CD4-positive, alpha-beta T cell treated with Interleukin-17A for 4 hours (primary cell): Measurements from ENCODE around the gene CDK5R2.

Experiments
- DNase-seq: peaks from one replicate; pipeline ENCODE4 v3.0.0-alpha.2; 2020; ENCODE audit warnings: mixed read lengths

Gene CDK5R2

DNA sequence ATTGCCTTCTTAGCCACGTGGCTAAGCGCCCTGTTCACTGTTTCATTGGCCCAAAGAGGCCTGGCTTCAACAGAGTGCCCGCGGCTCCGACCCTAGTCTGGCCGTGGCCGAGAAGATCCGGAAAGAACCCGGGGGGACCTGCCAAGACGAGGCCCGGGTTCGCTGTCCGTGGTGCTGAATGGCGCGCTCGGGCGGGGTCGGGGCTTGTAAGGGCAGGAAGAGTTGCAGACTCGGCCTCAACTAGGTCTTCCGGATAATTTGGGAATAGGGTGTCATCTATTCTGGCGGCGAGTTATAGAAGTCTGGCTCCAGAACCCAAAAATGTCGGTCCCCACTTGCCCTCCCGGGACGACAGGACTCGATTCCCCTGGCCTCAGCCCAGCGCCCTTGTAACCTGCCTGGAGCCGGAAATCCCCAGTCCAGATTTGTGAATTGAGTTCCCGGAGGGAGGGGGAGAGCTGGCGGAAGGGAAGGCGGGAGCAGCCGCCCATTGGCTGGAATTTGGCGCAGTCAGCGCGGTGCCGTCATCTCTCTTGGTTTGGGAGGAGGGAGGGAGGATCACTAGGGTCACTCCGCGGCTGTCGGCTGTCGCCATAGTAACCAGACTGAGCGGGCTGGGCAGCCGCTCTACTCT, 3.5 kb downstream of the CDK5R2 start:
- peak; percentile 63 for DNase-seq

DNA sequence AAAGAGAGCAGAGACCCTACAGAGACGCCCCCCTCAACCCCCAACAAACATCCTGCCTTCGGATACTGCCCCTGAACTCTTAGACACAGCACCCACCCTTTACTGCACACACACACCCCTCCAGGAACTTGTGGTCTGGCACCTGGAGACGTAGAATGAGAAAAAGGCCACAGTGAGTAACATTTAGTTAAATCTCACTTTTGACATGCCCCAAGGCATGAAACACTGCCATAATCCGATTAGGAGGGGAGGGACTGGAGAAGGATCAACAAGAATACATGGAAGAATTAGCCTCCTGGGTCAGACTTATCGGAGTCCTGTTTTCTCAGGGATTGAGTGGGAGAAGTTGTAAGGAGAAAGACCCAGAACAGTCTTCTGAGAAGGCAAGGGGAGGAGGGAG, 4.1 kb downstream of the CDK5R2 start:
- no peak for DNase-seq

DNA sequence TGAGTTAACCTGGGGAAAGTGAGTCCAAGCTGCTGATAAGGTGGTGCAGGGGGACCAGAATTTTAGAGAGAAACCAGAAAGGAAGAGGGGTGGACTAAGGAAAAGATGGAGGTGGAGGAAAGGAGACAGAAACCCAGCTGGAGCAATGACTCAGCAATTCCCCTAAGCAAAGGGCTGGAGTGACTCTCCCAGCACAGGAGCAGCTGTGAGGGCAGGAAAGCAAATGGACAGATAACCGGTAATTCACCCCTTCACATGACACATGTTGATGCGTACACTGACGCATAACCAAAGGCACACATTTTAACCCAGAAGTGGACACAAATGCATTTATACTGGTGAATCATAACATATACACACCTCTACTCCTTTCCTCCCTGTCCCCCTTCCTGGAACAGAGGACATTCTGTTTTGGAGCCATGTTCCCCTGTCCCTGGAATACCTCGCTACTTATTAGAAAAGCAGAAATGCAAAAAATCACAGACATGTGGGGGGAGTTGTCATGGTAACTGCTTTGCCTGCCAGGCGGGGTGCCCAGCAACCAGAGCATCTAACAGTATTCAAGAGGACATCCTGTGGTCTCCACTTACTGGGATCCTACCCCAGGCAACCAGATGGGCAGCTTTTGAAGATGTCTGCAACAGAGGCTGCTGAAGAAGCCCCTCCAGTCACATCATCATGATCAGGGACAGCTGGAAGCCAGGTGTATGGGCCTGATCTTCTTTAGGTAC, 4.7 kb downstream of the CDK5R2 start:
- no peak for DNase-seq

DNA sequence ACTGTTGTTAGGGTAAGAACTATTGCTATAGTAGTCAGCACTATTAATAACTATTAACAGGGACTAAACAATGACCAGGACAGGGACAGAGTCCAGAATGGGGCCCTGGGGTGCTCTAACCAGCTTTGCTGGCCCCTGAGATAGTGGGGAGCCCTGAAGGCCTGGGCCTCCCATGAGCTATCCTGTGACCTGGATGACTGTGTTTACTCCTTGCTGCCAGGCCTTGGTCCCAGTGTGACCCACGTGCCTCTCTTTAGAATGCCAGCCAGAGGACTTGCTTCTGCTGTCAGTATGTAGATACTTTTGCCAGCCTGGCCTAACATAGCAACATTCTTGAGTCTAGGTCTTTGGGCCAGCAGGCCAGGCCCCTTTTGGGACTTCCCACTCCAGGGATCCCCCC, 11.4 kb downstream of the CDK5R2 start:
- DNase-seq = no peak

DNA sequence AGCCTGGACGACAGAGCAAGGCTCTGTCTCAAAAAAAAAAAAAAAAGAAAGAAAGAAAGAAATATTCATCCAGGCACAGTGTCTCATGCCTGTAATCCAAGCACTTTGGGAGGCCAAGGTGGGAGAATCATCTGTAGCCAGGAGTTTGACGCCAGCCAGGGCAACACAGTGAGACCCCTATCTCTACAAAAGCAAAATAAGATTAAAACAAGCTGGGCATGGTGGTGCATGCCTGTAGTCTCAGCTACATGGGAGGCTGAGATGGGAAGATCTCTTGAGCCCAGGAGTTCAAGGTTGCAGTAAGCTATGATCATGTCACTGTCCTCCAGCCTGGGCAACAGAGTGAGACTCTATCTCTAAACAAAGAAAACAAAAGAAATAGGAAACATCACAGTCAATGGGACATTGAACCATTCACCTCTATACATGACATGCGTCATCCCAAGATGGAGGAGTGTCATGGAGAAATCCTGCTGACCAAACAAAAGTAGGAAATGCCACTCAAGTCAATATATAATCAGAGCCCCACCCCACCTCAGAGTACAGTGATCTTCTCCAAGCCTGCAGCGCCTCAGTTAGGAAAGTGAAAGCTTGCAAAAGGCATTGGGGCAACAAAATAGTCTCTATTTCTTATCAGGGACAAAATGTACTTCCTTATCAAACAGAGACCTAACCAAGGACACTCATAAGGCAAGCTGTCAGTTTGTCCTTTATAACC, 15.8 kb downstream of the CDK5R2 start:
- no peak for DNase-seq

DNA sequence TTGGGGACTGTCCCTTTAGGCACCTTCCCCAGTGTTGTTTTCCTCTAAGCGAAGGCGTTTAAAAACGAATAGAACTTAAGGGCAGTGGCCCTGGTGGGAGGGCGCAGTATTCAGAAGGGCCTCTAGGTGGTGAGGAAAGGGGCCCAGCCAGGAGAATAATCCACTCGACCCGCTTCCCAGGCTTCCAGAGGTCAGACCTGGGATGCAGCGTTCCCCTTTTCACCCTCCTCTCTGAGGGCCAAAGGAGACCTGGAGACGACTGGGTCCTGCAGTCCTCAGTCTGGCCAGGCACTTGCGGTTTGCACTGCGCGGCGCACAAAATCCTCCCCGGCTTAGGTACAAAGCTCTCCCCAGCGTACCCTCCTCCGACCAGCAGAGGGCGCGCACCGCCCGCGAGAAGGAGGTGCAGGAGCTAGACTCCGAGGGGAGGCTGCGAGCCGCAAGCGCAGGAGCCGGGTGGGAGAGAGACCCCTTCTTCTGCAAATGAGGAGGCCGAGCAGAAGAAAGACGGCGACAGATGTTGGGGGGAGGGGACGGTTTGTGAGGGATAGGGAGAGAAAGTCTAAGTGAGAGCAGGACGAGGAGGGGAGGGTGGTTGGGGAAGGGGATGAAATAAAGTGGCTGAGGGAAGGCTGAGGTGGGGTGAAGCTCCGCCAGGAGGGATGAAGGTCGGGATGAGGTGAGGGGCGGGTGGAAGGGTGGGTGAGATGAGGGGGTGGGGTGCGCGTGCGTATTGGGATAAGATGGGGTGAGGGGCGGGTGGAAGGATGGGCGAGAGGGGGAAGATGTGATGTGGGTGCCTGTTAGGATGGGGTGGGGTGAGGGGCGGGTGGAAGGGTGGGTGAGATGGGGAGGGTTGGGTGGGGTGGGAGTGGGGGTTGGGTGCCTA, 20.6 kb downstream of the CDK5R2 start:
- peak; percentile 85 for DNase-seq

DNA sequence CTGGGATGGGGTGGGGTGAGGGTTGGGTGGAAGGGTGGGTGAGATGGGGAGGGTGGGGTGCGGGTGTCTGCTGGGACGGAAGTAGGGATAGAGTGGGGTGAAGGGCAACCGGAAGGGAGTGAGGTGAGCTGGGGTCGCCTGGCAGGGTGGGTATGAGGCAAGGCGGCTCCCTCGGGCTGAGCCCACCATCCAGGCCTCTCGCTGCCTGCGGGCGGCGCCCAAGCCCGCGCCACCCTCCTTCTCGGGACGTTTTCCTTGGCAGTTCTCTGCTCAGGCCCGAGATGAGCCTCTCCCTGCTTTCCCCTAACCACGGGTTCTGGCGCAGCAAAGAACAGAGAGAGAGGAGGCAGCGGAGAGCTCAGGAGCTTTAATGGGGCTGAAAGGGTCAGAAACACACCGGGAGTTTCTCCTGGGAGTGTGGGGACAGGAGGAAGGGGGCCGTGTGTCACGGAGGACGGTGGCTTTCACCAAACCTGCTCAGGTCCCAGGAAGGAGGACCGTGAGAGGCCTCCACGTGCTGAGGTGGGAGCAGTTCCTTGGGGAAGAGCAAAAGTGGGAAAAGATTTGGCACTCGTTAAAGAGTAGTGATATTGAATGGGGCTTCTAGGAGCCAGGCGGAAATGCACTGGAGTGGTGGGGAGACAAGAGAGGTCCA, 21.4 kb downstream of the CDK5R2 start:
- no peak for DNase-seq

DNA sequence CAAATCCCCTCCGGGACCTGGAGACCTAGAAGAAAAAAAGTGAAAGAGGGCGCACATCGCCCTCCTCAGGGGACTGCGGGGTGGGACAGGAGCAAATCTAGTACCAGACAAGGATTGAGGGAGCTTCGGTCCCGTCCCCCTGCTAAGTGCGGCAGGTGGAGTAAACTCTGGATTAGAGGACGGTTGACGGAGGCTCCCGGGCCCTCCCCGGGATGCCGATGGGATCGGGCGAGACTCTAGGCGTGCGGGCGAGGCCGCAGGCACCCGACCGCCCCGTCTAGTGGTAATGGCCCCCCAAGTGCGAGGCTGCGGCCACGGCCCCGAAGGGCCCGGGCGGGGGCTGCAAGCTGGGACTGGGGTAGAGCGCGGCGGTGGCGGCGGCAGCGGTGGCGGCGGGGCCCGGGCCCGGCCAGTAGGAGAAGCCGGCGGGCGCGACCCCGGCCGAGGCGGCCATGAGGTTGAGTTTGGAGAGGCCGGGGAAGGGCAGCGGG, 22.0 kb downstream of the CDK5R2 start:
- no peak for DNase-seq

DNA sequence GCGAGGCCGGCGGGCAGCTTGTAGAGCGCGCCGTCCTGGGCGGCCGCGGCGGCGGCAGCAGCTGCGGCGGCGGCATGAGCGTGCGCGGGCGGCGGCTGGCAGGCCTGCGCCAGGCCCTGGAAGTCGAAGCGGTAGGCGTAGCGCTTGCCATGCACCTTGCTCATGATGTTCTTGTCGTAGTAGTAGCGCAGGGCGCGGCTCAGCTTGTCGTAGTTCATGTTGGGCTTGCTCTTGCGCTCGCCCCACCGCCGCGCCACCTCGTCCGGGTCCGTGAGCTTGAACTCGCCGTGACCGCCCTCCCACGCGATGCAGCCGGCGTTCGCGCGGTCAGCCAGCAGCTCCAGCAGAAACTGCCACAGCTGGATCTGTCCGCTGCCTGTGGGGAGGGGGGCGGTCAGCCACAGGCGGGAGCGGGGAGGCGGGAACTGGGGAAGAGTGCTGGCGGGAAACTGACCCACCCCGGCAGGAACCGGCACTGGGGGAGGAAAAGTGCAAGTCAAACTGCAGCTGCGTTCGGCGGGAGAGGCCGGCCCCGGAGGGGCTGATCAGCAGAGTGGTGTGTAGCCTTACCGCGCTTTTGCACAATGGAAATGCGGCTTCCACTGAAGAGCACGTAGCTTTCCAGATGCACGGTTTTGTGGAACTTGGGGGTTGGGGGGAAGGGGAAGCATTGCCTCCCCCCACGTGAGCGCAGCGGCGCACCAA, 22.6 kb downstream of the CDK5R2 start:
- peak; percentile 28 for DNase-seq

DNA sequence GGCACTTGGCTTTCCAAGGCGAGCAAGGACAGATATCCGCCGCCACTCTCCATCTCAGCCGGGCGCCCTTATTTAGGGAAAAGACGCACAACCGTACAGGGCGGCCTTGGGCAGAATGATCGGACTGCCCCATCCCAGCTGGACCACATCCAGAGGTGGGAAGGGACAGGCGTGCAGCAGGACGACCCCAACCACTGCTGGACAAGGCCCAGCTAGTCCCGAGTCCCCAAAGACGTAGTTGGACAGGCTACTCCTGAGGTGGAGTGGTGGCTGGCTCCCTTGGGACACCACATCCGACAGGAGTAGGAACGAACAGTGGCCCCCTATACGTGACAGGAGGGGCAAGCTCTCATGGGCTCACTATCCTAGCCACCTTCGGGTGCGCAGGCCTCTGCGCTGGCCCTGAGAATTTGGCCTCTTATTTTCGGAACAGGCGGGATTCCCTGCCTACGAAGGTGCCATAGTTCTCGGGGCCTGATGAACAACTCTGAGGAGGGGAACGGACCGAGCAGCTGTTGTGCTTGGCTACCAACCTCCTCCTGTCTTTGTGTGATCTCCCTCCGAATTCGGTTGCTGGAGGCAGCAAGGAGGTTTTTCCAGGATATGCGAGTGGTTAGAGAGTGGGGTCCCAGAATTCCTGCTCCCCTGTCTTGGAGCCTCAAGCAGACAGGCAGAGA, 23.3 kb downstream of the CDK5R2 start:
- no peak for DNase-seq

DNA sequence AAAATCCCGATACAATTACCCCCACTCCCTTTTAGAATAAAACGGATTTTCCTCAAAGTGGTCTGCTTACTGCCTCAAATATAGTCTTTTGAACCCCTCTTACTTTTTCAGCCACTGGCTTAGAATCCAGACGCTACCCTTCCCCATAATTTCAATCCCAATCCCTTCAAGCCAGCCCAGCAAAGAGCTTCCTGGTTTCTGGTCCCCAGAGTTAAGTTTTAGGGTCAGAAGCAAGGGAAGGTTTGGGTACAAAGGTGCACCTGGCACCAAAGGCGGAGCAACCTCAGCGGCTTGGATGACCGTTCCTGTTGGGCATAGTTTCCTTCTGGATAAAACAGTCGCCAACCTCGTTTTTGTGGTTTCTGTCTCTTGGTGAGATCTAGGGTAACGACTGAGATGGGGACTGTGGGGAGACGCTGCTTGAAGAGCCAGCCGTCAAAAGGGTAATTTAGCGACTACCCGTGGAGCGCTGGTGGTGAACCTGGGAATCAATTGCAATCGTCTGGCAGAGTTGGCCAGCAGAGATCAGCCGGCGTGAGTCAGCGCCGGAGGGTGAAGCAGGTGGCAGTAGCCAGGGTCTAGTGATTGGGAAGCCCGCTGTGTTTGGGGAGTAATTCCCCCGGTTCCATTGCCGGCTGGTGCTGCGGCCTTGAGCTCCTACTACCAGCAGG, 23.9 kb downstream of the CDK5R2 start:
- DNase-seq = no peak

DNA sequence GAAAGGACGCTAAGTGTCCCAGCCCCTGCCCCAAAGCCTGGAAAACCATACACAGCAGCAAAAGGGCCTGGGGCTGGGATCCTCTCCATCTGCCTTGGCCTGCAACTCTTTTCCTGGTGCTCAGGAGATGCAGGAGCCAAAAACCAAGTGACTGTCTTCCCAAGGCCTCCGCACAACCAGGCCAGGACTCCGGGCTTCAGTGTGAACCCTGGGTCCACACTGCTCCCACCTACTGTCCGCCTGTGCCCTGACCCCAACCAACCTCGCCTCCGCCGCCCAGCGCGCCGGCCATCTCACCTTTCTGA, 24.4 kb downstream of the CDK5R2 start:
- no peak for DNase-seq

DNA sequence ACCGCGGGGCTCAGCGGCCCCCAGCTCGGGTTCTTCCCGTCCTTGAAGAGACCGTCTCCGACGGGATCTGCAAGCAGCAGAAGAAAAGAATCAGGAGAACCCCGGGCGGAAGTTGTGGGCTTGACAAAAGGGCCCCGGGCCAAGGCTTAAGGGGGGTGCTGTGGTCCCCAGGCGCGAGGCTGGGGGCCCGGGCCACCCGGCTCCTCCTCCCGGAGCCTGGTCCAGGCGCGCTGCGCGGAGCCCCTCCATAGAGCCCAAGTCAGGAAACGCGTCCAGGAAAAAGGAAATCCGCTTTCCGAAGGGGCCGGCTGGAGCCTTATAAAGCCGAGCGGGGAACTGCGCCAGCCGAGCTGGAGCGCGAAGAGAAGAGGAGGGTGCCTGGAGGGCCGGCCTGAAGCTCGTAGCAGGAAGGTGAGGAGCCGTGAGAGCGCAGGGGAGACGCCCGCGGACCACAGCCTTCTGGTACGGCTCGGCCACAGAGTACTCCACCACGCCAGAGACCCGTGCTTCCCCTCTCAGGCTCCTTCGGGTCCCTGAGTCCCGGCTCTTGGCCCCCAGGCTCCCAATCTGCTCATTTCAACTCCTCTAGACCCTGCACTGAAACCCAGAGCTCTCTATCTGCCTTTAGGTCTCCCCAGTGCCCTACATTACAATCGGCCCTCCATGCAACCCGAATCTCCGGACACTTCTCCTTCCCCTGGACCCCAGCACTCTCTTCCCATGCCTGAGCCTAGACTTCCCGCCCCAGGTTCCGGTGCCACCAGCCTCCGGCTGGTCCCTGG, 25.0 kb downstream of the CDK5R2 start:
- DNase-seq = no peak

DNA sequence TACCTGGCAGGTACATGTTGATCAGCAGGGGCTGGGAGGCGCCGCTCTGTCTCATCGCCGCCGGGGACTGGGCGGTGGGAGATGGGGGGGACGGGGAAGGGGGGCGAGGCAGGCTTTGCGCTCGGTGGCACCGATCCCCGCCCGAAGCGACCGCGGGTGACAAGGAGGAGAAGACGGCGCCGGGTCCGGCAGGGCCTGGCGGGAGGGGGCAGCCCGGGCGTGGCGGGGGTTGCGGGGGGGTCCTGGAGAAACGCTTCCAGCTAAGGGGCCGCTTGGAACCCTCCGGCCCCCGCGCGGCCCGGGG, 25.5 kb downstream of the CDK5R2 start, which contains the start of gene FEV:
Gene FEV (minus strand): TSS at position 164 of the 304 bp plus-strand sequence. CDS start 109 bp downstream, at position 55.
- no peak for DNase-seq

DNA sequence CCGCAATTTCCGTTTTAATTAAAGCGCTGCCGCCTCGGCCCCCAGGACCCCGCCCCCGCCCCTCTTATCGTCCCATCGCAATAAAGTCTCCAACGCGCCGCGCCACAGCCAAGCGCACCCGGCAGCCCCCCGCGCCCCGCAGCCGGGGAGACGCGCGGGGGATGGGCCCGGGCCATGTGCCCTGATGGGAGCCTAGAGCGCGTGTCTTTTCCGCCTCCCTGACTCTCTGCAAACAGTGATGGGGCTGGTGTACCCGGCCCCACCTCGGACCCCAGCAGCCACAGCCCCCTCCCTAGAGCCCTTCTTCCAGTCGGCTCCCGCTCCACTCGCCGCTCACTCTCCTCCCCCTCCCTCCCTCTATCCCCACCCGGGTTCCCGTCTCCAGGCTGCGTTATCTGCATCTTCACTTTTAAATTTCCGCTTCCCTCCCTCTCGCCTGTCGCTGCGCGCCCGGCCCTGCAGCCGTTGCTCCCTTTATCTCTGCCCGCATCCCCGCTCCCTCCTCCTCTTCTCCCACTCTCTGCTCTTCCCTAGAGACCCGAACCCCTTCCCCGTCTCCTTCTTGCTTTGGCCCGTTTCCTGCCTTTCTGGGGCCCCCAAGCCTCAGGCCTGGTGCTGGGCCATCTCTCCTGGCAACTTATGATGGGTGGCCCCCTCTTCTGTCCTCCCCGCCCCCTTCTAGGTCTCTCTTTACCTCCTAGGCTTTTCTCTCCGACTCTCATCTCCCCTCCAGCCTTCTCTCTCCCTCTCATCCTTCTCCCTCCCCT, 26.0 kb downstream of the CDK5R2 start:
- DNase-seq = no peak

DNA sequence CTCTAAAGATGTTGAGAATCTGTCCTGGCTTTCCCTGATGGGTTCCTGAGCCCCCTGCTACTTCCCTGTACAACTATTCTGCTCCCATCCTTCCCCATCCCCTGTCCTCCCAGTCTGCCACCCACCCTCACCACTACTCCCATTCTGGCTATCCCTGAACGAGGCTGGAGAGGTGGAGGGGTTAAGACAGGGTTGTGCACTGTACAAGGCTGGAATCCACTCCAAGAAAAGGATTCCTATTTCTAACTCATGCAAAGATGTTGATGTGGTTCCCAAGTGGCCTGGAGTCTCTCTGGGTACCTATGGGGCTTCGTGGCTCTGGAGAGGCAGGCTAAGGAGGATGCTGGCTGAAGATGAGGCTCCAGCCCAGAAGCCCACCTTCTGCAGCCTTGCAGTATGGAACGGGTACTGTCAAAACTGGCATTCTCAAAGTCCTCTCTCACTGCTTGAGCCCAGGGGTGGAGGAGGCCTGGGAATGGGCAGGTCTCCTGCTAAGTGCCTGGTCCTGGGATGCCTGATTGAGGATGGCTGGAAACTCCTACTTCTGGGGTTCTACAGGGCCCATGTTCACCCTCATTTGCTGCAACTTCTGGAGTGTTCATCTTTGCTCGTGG, 26.8 kb downstream of the CDK5R2 start:
- DNase-seq = no peak

DNA sequence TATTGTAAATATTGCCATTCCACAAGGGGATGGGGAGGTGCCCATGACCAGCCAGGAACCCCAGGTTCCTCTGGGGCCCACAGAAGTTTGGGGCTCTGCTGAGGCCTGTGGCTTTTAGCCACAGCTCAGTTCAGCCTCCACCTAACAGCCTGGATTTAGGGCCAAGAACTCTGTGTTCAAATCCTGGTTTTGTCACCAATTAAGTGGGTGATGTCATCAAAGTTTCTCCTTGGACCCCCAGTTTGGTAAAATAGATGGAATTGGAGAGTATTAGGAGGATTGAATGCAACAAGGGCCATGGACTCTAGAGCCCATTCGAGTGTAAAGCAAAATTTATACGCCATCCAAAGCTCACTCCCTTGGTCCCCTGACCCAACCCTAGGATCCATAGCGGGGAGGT, 28.7 kb downstream of the CDK5R2 start:
- DNase-seq = no peak

DNA sequence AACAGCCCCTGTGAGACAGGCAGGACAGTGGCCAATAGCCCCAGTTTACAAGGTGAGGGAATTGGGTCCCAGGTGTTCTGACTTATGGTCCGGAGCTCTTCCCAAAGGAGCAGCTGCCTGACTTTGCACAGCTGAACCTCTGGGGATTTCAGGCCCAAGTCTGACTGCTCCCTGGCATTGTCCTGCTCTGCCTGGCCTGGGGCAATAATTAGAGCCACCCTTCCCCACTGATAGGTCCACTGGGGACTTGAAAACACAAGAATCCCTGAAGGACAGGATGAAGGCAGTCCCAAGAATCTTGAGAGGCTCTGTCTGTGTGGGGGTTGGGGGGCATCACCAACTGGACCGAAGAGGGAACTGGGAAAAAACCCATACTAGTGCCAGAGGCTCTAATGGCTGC, 29.2 kb downstream of the CDK5R2 start:
- no peak for DNase-seq

DNA sequence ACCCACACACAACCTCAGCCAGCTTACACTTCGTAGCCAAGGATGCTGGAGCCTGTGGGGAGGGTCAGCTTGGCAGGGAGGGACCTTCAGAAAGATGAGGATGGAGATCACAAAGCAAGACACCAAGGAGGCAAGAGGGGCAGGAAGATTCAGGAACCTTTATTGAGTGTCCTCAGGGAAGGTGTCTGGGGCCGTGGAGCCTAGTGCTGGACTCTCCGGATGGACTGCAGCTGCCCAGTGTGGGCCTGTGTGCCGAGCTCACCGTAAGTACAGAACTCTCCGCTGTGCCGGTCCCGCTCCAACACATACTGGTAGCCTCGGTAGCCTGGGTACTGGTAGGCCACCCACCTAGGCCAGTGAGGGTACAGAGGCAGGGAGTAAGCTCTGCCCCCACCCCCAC, 30.6 kb downstream of the CDK5R2 start:
- no peak for DNase-seq
